IMR-90 (cell line): ENCODE measurements around the gene PODNL1.

Experiments used
- CEBPB ChIP-seq: IDR thresholded peaks from 2 replicates; pipeline ENCODE4 v1.6.1; 2012; ENCODE audit warnings: low read depth, low read length, improper control_type of control experiment
- FOS ChIP-seq: fragments of 150-350 bp; IDR thresholded peaks from 2 replicates; pipeline ENCODE4 v1.6.1; 2016; ENCODE audit warnings: low read depth, low read length
- MXI1 ChIP-seq: IDR thresholded peaks from 2 replicates; pipeline ENCODE4 v1.6.1; 2012; ENCODE audit warnings: low read depth, mild to moderate bottlenecking, low read length, moderate library complexity, borderline replicate concordance
- POLR2A ChIP-seq: IDR thresholded peaks from 2 replicates; pipeline ENCODE4 v1.6.1; 2012; ENCODE audit warnings: mild to moderate bottlenecking, low read depth, low read length
- RAD21 ChIP-seq: IDR thresholded peaks from 2 replicates; pipeline ENCODE4 v1.6.1; 2012; ENCODE audit warnings: low read length, improper control_type of control experiment
- RFX5 ChIP-seq: IDR thresholded peaks from 2 replicates; pipeline ENCODE4 v1.8.0; 2012; ENCODE audit warnings: low read depth, mild to moderate bottlenecking, low read length, moderate library complexity
- SMC3 ChIP-seq: fragments of 150-350 bp; IDR thresholded peaks from 2 replicates; pipeline ENCODE4 v1.6.1; 2016; ENCODE audit warnings: low read depth, mild to moderate bottlenecking, antibody characterized with exemption, low read length, moderate library complexity
- TF ChIP-seq, protein P1 (sequence below): conservative IDR thresholded peaks from 2 replicates; pipeline ENCODE4 v1.5.1; 2012; ENCODE audit warnings: mild to moderate bottlenecking, low read depth, low read length, improper control_type of control experiment
- TF ChIP-seq, protein P2 (sequence below): fragments of 150-350 bp; IDR thresholded peaks from 2 replicates; pipeline ENCODE4 v1.6.1; 2016; ENCODE audit warnings: low read depth, mild to moderate bottlenecking, low read length, moderate library complexity, borderline replicate concordance

- TF ChIP-seq, protein P1, sequence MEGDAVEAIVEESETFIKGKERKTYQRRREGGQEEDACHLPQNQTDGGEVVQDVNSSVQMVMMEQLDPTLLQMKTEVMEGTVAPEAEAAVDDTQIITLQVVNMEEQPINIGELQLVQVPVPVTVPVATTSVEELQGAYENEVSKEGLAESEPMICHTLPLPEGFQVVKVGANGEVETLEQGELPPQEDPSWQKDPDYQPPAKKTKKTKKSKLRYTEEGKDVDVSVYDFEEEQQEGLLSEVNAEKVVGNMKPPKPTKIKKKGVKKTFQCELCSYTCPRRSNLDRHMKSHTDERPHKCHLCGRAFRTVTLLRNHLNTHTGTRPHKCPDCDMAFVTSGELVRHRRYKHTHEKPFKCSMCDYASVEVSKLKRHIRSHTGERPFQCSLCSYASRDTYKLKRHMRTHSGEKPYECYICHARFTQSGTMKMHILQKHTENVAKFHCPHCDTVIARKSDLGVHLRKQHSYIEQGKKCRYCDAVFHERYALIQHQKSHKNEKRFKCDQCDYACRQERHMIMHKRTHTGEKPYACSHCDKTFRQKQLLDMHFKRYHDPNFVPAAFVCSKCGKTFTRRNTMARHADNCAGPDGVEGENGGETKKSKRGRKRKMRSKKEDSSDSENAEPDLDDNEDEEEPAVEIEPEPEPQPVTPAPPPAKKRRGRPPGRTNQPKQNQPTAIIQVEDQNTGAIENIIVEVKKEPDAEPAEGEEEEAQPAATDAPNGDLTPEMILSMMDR = no peak
- TF ChIP-seq POLR2A = no peak
- no peak for TF ChIP-seq RAD21
- no peak for TF ChIP-seq MXI1
- TF ChIP-seq, protein P2, sequence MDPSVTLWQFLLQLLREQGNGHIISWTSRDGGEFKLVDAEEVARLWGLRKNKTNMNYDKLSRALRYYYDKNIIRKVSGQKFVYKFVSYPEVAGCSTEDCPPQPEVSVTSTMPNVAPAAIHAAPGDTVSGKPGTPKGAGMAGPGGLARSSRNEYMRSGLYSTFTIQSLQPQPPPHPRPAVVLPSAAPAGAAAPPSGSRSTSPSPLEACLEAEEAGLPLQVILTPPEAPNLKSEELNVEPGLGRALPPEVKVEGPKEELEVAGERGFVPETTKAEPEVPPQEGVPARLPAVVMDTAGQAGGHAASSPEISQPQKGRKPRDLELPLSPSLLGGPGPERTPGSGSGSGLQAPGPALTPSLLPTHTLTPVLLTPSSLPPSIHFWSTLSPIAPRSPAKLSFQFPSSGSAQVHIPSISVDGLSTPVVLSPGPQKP = no peak
- TF ChIP-seq RFX5 = no peak
- TF ChIP-seq FOS = no peak
- TF ChIP-seq CEBPB = no peak
- no peak for TF ChIP-seq SMC3
These were observed 56.4 kb downstream of the PODNL1 start for GRCh38 chr19:13881692-13882418.
